ENCODE measurements around the gene POLR3GL.
"Not testable (repeated sequence)": the region's sequence is repeated elsewhere in the genome, so short reads cannot be mapped to it uniquely, and the experiment has no call there.

The POLR3GL gene

GRCh38 chr1:146021622-146022402 lies 57.3 kb downstream of the POLR3GL start, which contains the start of gene HJV:
HJV (minus strand) TSS chr1:146021735; CDS start chr1:146020231, 1,504 bp downstream.
- DNase-seq: no peak

- DNase-seq: no peak
Observed at GRCh38 chr1:146022403-146023127, 58.1 kb downstream of the POLR3GL start.

- DNase-seq: not testable (repeated sequence)
Observed at GRCh38 chr1:146025787-146026495, 61.5 kb downstream of the POLR3GL start.

- not testable (repeated sequence) for DNase-seq
Observed at GRCh38 chr1:146026650-146027049, 62.2 kb downstream of the POLR3GL start.
